Osteocyte (in vitro differentiated cells): ENCODE results near the gene RARG. TPM values are rescaled to one million over a fixed set of nuclear protein-coding genes. Genes with fewer than 3 reads are reported as not detected.

ENCODE experiments used
- DNase-seq: peaks from one replicate; pipeline ENCODE4 v3.0.0; 2021; ENCODE audit warnings: mixed read lengths; ENCODE audit not compliant: unreplicated experiment; ENCODE audit errors: extremely low spot score
- H3K27ac Mint-ChIP-seq: one replicate; pipeline ENCODE4 v1.8.0; 2021; ENCODE audit warnings: mild to moderate bottlenecking, mixed read lengths; ENCODE audit not compliant: unreplicated experiment
- H3K27me3 Mint-ChIP-seq: one replicate; pipeline ENCODE4 v1.8.0; 2021; ENCODE audit warnings: mixed read lengths; ENCODE audit not compliant: unreplicated experiment
- H3K36me3 Mint-ChIP-seq: one replicate; pipeline ENCODE4 v1.8.0; 2021; ENCODE audit warnings: mixed read lengths; ENCODE audit not compliant: unreplicated experiment
- H3K4me1 Mint-ChIP-seq: one replicate; pipeline ENCODE4 v1.8.0; 2021; ENCODE audit warnings: mixed read lengths; ENCODE audit not compliant: unreplicated experiment
- H3K4me3 Mint-ChIP-seq: one replicate; pipeline ENCODE4 v1.8.0; 2021; ENCODE audit warnings: mild to moderate bottlenecking, moderate library complexity, mixed read lengths; ENCODE audit not compliant: unreplicated experiment
- H3K9me3 Mint-ChIP-seq: one replicate; pipeline ENCODE4 v1.8.0; 2021; ENCODE audit warnings: mixed read lengths; ENCODE audit not compliant: unreplicated experiment
- CTCF ChIP-seq: fragments of 200-600 bp; sonication (generic); IDR thresholded peaks from 2 replicates; pipeline ENCODE4 v1.5.0; 2021; ENCODE audit warnings: antibody characterized with exemption, mild to moderate bottlenecking, moderate library complexity
- total RNA-seq: library from RNA; stranded (reverse); gene quantifications from 2 replicates; pipeline ENCODE4 v1.2.1, GENCODE V29; 2021

Gene RARG
- total RNA-seq, 1 donor from 2014 or later, result 31.6 TPM

- DNase-seq, result no peak
- no peak overlapping the region for H3K4me3 Mint-ChIP-seq
- no peak overlapping the region for H3K27ac Mint-ChIP-seq
- no peaks in the 10 kb centered on the region for H3K4me1 Mint-ChIP-seq
- no peak for TF ChIP-seq CTCF
- H3K9me3 Mint-ChIP-seq, result no peaks in the 10 kb centered on the region
- H3K27me3 Mint-ChIP-seq, result peaks cover 4% of the 10 kb centered on the region
- no peaks in the 10 kb centered on the region for H3K36me3 Mint-ChIP-seq
Measured at GRCh38 chr12:53197011-53197640, 34.9 kb downstream of the RARG start.

GRCh38 chr12:53196486-53196885, 35.5 kb downstream of the RARG start:
- no peak overlapping the region for H3K27ac Mint-ChIP-seq
- peaks cover 4% of the 10 kb centered on the region for H3K27me3 Mint-ChIP-seq
- no peak overlapping the region for H3K4me3 Mint-ChIP-seq
- no peaks in the 10 kb centered on the region for H3K36me3 Mint-ChIP-seq
- no peak for DNase-seq
- no peak for TF ChIP-seq CTCF
- H3K9me3 Mint-ChIP-seq, result no peaks in the 10 kb centered on the region
- H3K4me1 Mint-ChIP-seq, result no peaks in the 10 kb centered on the region

GRCh38 chr12:53195516-53196420, 36.2 kb downstream of the RARG start:
- no peaks in the 10 kb centered on the region for H3K4me1 Mint-ChIP-seq
- no peaks in the 10 kb centered on the region for H3K36me3 Mint-ChIP-seq
- TF ChIP-seq CTCF, result no peak
- no peak overlapping the region for H3K4me3 Mint-ChIP-seq
- no peaks in the 10 kb centered on the region for H3K9me3 Mint-ChIP-seq
- no peak for DNase-seq
- no peak overlapping the region for H3K27ac Mint-ChIP-seq
- H3K27me3 Mint-ChIP-seq, result peaks cover 4% of the 10 kb centered on the region

- Mint-ChIP-seq H3K4me3 (no peak overlapping the region), H3K4me1 (peaks cover 2% of the 10 kb centered on the region), H3K9me3 (no peaks in the 10 kb centered on the region), H3K36me3 (no peaks in the 10 kb centered on the region), H3K27me3 (peaks cover 4% of the 10 kb centered on the region), H3K27ac (no peak overlapping the region)
- TF ChIP-seq CTCF, result no peak
- DNase-seq, result no peak
Measured at GRCh38 chr12:53194973-53195372, 37.0 kb downstream of the RARG start.

- TF ChIP-seq CTCF, result no peak
- H3K4me1 Mint-ChIP-seq, result peaks cover 7% of the 10 kb centered on the region
- no peak for DNase-seq
- H3K9me3 Mint-ChIP-seq, result no peaks in the 10 kb centered on the region
- peaks cover 3% of the 10 kb centered on the region for H3K27me3 Mint-ChIP-seq
- no peaks in the 10 kb centered on the region for H3K36me3 Mint-ChIP-seq
- H3K27ac Mint-ChIP-seq, result no peak overlapping the region
- H3K4me3 Mint-ChIP-seq, result no peak overlapping the region
Measured at GRCh38 chr12:53193985-53194716, 37.9 kb downstream of the RARG start.
